Gastroesophageal sphincter (tissue), 4 donors: ENCODE data around the gene ADD2. TPM values are rescaled to one million over a fixed set of nuclear protein-coding genes. Genes with fewer than 3 reads are reported as not detected.
"Not testable (repeated sequence)": the region's sequence is repeated elsewhere in the genome, so short reads cannot be mapped to it uniquely, and the experiment has no call there.

ENCODE experiments used
- ATAC-seq: fragments of 150-250 bp; one replicate; pipeline ENCODE4 v1.9.1; 2016; ENCODE audit warnings: mild to moderate bottlenecking, moderate library complexity
- H3K27ac ChIP-seq, 4 donors: fragments of 200-600 bp; sonication (generic) in 3 of 4; 1 replicate in 3 of 4; 2 replicates in 1 of 4; pipeline ENCODE4 v1.5.1; 2016 to 2019
- H3K27me3 ChIP-seq: fragments of 200-600 bp; sonication (generic); one replicate; pipeline ENCODE4 v1.5.1; 2019
- H3K36me3 ChIP-seq, 2 donors: fragments of 200-600 bp; sonication (generic); one replicate each; pipeline ENCODE4 v1.5.1; 2019; ENCODE audit warnings: control low read depth in 1 of 2
- H3K4me1 ChIP-seq, 3 donors: fragments of 200-600 bp; sonication (generic); 1 replicate in 2 of 3; 2 replicates in 1 of 3; pipeline ENCODE4 v1.5.1; 2016 to 2019; ENCODE audit warnings: control low read depth in 2 of 3
- H3K4me3 ChIP-seq, 2 donors: fragments of 200-600 bp; sonication (generic); one replicate each; pipeline ENCODE4 v1.5.1; 2019; ENCODE audit warnings: mild to moderate bottlenecking in 1 of 2, moderate library complexity in 1 of 2
- H3K9me3 ChIP-seq, 3 donors: fragments of 200-600 bp; sonication (generic); one replicate each; pipeline ENCODE4 v1.5.1; 2017 to 2019; ENCODE audit warnings: control low read depth in 2 of 3
- EP300 ChIP-seq: sonication (generic); formaldehyde crosslinking; IDR thresholded peaks from one replicate; pipeline ENCODE4 v1.6.1; 2017; ENCODE audit warnings: antibody characterized with exemption, mild to moderate bottlenecking
- POLR2A ChIP-seq, 2 donors: fragments of 450-650 bp; IDR thresholded peaks; one replicate each; pipeline ENCODE4 v1.6.1; 2017; ENCODE audit warnings: antibody characterized with exemption in 2 of 2, mild to moderate bottlenecking in 2 of 2, moderate library complexity in 1 of 2
- POLR2AphosphoS5 ChIP-seq: sonication (generic); formaldehyde crosslinking; IDR thresholded peaks from one replicate; pipeline ENCODE4 v1.6.1; 2017; ENCODE audit warnings: antibody characterized with exemption
- WGBS, 2 donors: methylation state at CpG; one replicate each; pipeline ENCODE4 v1.1.5; 2018; ENCODE audit warnings: low coverage in 1 of 2; 5-methylcytosine and 5-hydroxymethylcytosine counted together
- total RNA-seq, 4 donors: library from RNA; depleted of rRNA; stranded (reverse); fragments of >200 nt; gene quantifications; one replicate each; pipeline ENCODE4 v1.1.0, GENCODE V29; 2016
- TF ChIP-seq, protein P1 (sequence below), 4 experiments: fragments of 200-600 bp in 2 of 4; fragments of 450-650 bp in 2 of 4; sonication (generic) in 1 of 4; IDR thresholded peaks; one replicate each; pipeline ENCODE4 v1.5.1; 2017 to 2019; ENCODE audit warnings: antibody characterized with exemption in 4 of 4, mild to moderate bottlenecking in 2 of 4, moderate library complexity in 2 of 4

Gene ADD2
- total RNA-seq, 4 donors from 2014 or later = 2.4 to 7.8 (median 3.6) TPM

DNA sequence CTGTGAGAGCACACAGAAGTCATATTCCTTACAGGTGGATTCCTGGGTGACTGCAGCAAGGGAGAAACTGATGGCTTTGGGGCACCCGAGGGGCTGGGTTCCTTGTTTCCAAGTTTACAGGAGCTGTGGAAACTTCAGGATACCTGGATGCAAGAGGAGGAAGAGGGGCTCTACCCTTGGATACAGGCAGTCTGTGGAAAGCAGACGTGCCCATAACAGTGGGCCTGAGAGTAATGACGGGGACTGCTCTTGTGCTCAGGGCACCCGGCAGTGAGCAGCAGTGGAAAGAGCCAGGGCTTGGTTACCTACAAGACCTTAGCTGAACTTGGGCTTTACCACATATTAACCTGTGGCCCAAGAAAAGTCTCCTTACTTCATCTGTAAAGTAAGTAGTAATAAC lies 112.2 kb downstream of the ADD2 start:
- Histone ChIP-seq H3K9me3 (peaks cover 0 to 16% (median 0%) of the 10 kb centered on the region in 3 donors), H3K27ac (no peak overlapping the region), H3K4me1 (no peaks in the 10 kb centered on the region), H3K36me3 (no peaks in the 10 kb centered on the region), H3K27me3 (peaks cover 43% of the 10 kb centered on the region), H3K4me3 (no peak overlapping the region)
- no peak for ATAC-seq
- WGBS, 2 donors = 72% methylated on average over 3 of the region's 4 CpGs; no CpG with 5 or more reads in 1 of the 2 donors
- TF ChIP-seq POLR2AphosphoS5 = no peak
- TF ChIP-seq, protein P1, sequence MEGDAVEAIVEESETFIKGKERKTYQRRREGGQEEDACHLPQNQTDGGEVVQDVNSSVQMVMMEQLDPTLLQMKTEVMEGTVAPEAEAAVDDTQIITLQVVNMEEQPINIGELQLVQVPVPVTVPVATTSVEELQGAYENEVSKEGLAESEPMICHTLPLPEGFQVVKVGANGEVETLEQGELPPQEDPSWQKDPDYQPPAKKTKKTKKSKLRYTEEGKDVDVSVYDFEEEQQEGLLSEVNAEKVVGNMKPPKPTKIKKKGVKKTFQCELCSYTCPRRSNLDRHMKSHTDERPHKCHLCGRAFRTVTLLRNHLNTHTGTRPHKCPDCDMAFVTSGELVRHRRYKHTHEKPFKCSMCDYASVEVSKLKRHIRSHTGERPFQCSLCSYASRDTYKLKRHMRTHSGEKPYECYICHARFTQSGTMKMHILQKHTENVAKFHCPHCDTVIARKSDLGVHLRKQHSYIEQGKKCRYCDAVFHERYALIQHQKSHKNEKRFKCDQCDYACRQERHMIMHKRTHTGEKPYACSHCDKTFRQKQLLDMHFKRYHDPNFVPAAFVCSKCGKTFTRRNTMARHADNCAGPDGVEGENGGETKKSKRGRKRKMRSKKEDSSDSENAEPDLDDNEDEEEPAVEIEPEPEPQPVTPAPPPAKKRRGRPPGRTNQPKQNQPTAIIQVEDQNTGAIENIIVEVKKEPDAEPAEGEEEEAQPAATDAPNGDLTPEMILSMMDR (IDR thresholded peaks at IDR 0.05) = no peak
- TF ChIP-seq POLR2A (IDR thresholded peaks at IDR 0.05) = no peak
- no peak for TF ChIP-seq EP300

DNA sequence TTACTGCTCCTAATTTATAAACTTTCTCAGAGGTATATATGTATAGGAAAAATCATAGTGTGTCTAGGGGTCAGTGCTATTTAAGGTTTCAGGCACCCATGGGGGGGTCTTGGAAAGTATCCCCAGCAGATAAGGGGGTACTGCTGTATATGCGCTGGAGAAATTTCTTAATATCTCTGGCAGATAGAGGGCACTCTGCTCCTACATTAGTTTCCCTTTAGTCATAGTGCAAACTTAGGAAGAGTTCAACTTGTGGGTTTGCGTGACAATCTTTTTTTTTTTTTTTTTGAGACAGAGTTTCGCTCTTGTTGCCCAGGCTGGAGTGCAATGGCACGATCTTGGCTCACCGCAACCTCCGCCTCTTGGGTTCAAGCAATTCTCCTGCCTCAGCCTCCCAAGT lies 112.8 kb downstream of the ADD2 start:
- ATAC-seq, H3K27ac ChIP-seq, H3K4me1 ChIP-seq, H3K4me3 ChIP-seq, H3K36me3 ChIP-seq: not testable (repeated sequence)
- 40 to 66% methylated on average over 4 of the region's 6 CpGs for WGBS, 2 donors
- TF ChIP-seq, protein P1 (IDR thresholded peaks at IDR 0.05) = peak in 2 of 4 experiments; percentile 6 to 18
- Histone ChIP-seq H3K9me3 (peaks cover 0 to 16% (median 0%) of the 10 kb centered on the region in 3 donors), H3K27me3 (peaks cover 43% of the 10 kb centered on the region)

DNA sequence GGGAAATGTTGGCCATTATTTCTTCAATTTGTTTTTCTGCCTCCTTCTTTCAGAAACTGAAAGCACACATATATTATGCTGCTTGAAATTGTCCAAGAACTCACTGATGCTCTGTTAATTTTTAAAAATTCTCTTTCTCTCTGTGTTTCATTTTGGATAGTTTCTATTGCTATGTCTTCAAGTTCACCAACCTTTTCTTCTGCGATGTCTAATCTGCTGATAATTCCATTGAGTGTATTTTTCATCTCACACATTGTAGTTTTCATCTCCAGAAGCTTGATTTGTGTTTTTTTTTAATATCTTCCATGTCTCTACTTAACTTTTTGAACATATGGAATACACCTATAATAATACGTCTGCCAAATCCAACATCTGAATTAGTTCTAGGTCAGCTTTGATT lies 116.3 kb downstream of the ADD2 start:
- no peak for ATAC-seq
- Histone ChIP-seq H3K36me3 (no peaks in the 10 kb centered on the region), H3K4me3 (no peak overlapping the region), H3K27ac (no peak overlapping the region), H3K27me3 (peaks cover 43% of the 10 kb centered on the region), H3K4me1 (no peaks in the 10 kb centered on the region), H3K9me3 (peaks cover 0 to 16% (median 0%) of the 10 kb centered on the region in 3 donors)
- TF ChIP-seq POLR2AphosphoS5 (no peak), EP300 (no peak), POLR2A (IDR thresholded peaks at IDR 0.05) (no peak)
- TF ChIP-seq, protein P1 (IDR thresholded peaks at IDR 0.05) = no peak
- WGBS, 2 donors = 85 to 86% methylated on average over 2 of the region's 2 CpGs

DNA sequence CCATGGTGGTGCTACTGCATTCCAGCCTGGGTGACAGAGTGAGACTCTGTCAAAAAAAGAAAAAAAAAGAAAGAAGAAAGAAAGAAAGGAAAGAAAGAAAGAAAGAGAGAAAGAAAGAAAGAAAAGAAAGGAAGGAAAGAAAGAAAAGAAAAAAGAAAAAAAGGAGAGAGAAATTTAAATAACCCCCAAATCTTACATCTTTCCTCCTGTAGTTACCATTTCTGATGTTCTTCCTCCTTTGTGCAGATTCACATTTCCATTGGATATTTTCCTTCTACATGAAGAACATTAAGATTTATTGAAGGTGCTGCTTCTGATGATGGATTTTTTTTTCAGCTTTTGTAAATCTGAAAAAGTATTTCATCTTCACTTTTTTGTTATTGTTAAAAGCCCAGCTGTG lies 117.0 kb downstream of the ADD2 start:
- H3K4me1 ChIP-seq = no peaks in the 10 kb centered on the region
- H3K4me3 ChIP-seq = no peak overlapping the region
- ATAC-seq = no peak
- H3K27me3 ChIP-seq = peaks cover 39% of the 10 kb centered on the region
- H3K36me3 ChIP-seq = no peaks in the 10 kb centered on the region
- peaks cover 0 to 16% (median 0%) of the 10 kb centered on the region in 3 donors for H3K9me3 ChIP-seq
- H3K27ac ChIP-seq = no peak overlapping the region
- TF ChIP-seq POLR2A (IDR thresholded peaks at IDR 0.05) (no peak), POLR2AphosphoS5 (no peak), EP300 (no peak)

DNA sequence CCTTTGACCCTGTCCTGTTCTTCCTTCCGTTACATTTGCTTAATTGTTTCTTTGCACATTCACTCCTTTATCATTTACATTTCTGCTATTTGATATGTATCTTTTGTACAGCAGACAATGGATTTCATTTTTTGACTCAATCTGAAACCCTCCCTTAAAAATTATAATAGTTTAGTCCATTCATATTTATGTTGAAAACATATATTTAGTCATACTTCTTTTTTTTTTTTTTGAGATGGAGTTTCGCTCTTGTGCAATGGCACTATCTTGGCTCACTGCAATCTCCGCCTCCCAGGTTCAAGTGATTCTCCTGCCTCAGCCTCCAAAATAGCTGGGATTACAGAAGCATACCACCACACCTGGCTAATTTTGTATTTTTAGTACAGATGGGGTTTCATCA lies 119.0 kb downstream of the ADD2 start:
- H3K36me3 ChIP-seq = no peaks in the 10 kb centered on the region
- TF ChIP-seq POLR2A (IDR thresholded peaks at IDR 0.05) (no peak), POLR2AphosphoS5 (no peak), EP300 (no peak)
- TF ChIP-seq, protein P1 (IDR thresholded peaks at IDR 0.05) = no peak
- no peak overlapping the region for H3K27ac ChIP-seq
- WGBS, 2 donors = 47 to 87% methylated on average over 2 to 3 of the region's 3 CpGs
- H3K4me1 ChIP-seq = no peaks in the 10 kb centered on the region
- peaks cover 27% of the 10 kb centered on the region for H3K27me3 ChIP-seq
- peaks cover 0 to 16% (median 0%) of the 10 kb centered on the region in 3 donors for H3K9me3 ChIP-seq
- no peak overlapping the region for H3K4me3 ChIP-seq
- ATAC-seq = no peak
